SK-N-SH treated with all-trans-retinoic acid at 6 μM for 48 hours (cell line): ENCODE data around the gene ZNF484.

Experiments used
- ARNTL ChIP-seq: fragments of 450-650 bp; formaldehyde crosslinking; IDR thresholded peaks from 2 replicates; pipeline ENCODE4 v1.5.0; 2020; ENCODE audit warnings: low read depth, mild to moderate bottlenecking, moderate library complexity, borderline replicate concordance
- BACH2 ChIP-seq: fragments of 250-450 bp; sonication (Bioruptor Pico); IDR thresholded peaks from 2 replicates; pipeline ENCODE4 v1.9.0; 2021; ENCODE audit warnings: mild to moderate bottlenecking, borderline replicate concordance
- CSDC2 ChIP-seq: fragments of 250-450 bp; sonication (Bioruptor Pico); IDR thresholded peaks from 2 replicates; pipeline ENCODE4 v1.5.0; 2020; ENCODE audit warnings: mild to moderate bottlenecking, moderate library complexity
- ESRRG ChIP-seq: fragments of 250-450 bp; sonication (Bioruptor Pico); IDR thresholded peaks from 2 replicates; pipeline ENCODE4 v1.6.1; 2021; ENCODE audit warnings: mild to moderate bottlenecking
- GLIS3 ChIP-seq: fragments of 250-450 bp; sonication (Bioruptor Pico); IDR thresholded peaks from 2 replicates; pipeline ENCODE4 v1.5.0; 2020; ENCODE audit warnings: mild to moderate bottlenecking, moderate library complexity
- OSR1 ChIP-seq: fragments of 250-450 bp; sonication (Bioruptor Pico); IDR thresholded peaks from 2 replicates; pipeline ENCODE4 v1.8.0; 2022; ENCODE audit warnings: moderate library complexity, mild to moderate bottlenecking, inconsistent platforms
- RARB ChIP-seq: fragments of 250-450 bp; sonication (Bioruptor Pico); IDR thresholded peaks from 2 replicates; pipeline ENCODE4 v1.8.0; 2021; ENCODE audit warnings: mild to moderate bottlenecking, moderate library complexity
- SNAI2 ChIP-seq: fragments of 250-450 bp; sonication (Bioruptor Pico); IDR thresholded peaks from 2 replicates; pipeline ENCODE4 v1.5.0; 2020; ENCODE audit warnings: mild to moderate bottlenecking, moderate library complexity
- ZC3H10 ChIP-seq: fragments of 250-450 bp; sonication (Bioruptor Pico); IDR thresholded peaks from 2 replicates; pipeline ENCODE4 v1.5.1; 2021; ENCODE audit warnings: mild to moderate bottlenecking, moderate library complexity
- ZFP30 ChIP-seq: fragments of 450-650 bp; formaldehyde crosslinking; IDR thresholded peaks from 2 replicates; pipeline ENCODE4 v1.5.0; 2022; ENCODE audit warnings: mild to moderate bottlenecking, moderate library complexity
- ZNF565 ChIP-seq: fragments of 450-650 bp; formaldehyde crosslinking; conservative IDR thresholded peaks from 2 replicates; pipeline ENCODE4 v1.5.0; 2020; ENCODE audit warnings: low read depth, mild to moderate bottlenecking, moderate library complexity
- ZNF70 ChIP-seq: fragments of 450-650 bp; formaldehyde crosslinking; IDR thresholded peaks from 2 replicates; pipeline ENCODE4 v1.5.0; 2020; ENCODE audit warnings: mild to moderate bottlenecking, moderate library complexity
- TF ChIP-seq, protein P1 (sequence below): fragments of 250-450 bp; sonication (Bioruptor Pico); IDR thresholded peaks from 2 replicates; pipeline ENCODE4 v1.8.0; 2020; ENCODE audit warnings: mild to moderate bottlenecking, moderate library complexity, borderline replicate concordance

DNA sequence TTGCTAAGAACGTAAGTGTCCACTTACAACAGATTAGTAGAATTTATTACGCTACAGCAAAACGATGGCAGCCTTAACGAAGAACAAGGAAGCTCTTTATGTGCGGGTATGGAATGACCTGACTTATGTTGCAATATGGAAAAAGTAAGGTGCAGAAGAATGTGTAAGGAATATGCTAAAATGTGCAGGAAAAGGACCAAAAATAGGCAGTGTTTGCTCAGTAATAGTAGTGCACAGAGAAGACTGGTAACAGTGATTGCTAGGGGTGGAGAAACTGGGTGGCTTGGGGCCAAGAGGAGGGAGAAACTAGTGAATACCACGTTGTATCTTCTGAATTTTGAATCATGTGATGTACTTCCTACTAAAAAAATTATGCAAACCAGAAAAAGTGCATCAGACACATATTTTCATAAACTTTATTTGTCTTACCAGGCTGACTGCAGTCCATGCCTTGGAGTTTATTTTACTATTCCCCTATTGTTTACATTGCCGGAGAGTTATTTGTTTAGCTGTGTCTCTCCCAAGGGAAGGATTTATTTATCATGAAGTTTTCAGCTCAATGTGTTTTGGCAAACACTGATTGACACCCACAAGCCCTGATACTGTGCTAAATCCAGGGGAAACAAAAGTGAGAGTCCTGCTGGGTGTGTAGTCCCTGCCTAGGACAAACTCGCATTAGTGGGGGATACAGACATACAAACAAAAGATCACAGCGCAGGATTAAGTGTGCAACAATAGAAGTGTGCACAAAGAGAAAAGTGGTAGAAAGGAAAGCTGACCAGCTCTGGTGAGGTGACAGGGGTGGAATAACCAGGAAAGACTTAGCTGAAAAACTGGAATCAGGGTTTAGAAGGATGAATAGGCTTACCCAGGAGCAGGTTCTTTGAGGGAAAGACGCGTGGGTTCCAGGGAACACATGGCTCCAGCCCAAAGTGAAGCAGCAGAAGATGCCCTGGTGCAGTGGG, 34.0 kb upstream of the ZNF484 start:
- TF ChIP-seq OSR1 (CRISPR knock-in tag) (no peak), ZFP30 (CRISPR knock-in tag) (no peak), RARB (no peak), ARNTL (no peak), GLIS3 (CRISPR knock-in tag) (no peak), ESRRG (no peak), SNAI2 (CRISPR knock-in tag) (no peak), CSDC2 (CRISPR knock-in tag) (no peak), BACH2 (no peak), ZNF70 (CRISPR knock-in tag) (no peak), ZNF565 (no peak), ZC3H10 (CRISPR knock-in tag) (no peak)
- TF ChIP-seq, protein P1, sequence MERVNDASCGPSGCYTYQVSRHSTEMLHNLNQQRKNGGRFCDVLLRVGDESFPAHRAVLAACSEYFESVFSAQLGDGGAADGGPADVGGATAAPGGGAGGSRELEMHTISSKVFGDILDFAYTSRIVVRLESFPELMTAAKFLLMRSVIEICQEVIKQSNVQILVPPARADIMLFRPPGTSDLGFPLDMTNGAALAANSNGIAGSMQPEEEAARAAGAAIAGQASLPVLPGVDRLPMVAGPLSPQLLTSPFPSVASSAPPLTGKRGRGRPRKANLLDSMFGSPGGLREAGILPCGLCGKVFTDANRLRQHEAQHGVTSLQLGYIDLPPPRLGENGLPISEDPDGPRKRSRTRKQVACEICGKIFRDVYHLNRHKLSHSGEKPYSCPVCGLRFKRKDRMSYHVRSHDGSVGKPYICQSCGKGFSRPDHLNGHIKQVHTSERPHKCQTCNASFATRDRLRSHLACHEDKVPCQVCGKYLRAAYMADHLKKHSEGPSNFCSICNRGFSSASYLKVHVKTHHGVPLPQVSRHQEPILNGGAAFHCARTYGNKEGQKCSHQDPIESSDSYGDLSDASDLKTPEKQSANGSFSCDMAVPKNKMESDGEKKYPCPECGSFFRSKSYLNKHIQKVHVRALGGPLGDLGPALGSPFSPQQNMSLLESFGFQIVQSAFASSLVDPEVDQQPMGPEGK (CRISPR knock-in tag), result no peak
